ENCODE measurements around the gene WIPI1. TPM values are rescaled to one million over a fixed set of nuclear protein-coding genes. Genes with fewer than 3 reads are reported as not detected.

Gene WIPI1
- total RNA-seq, 1 experiment from 2014 or later = 0.43 TPM

GRCh38 chr17:68480885-68481284, 23.6 kb upstream of the WIPI1 start:
- ChIA-PET POLR2A (ENCODE audit: low non-redundant PET) (interaction anchor here (0.6 kb wide), 1 partner anchor 439 kb away, joined by 4 read pairs; no protein-coding TSS in a partner anchor), CTCF (no interaction called here)
- H3K4me1 ChIP-seq (ENCODE audit: insufficient read depth, low read length, poor library complexity, severe bottlenecking) = no peaks in the 10 kb centered on the region
- no peaks in the 10 kb centered on the region for H3K36me3 ChIP-seq (ENCODE audit: insufficient read depth, low read length, poor library complexity, severe bottlenecking)
- H3K9me3 ChIP-seq (ENCODE audit: low read depth, low read length, poor library complexity, severe bottlenecking) = no peaks in the 10 kb centered on the region
- no TSS peak for BruUV-seq (replicated peaks)
- intact Hi-C loops (cut with micrococcal nuclease; ENCODE audit: unreplicated experiment) = no loop called here
- no peak overlapping the region for H3K27ac ChIP-seq (ENCODE audit: low read depth, low read length, poor library complexity, severe bottlenecking)
- TF ChIP-seq EZH2 (IDR thresholded peaks at IDR 0.05; ENCODE audit: borderline replicate concordance, low read depth, low read length, poor library complexity, severe bottlenecking) (no peak), CTCF (conservative IDR thresholded peaks at IDR 0.05; ENCODE audit: low read depth, low read length) (no peak)
- peaks cover 19% of the 10 kb centered on the region for H3K27me3 ChIP-seq (replicated peaks; ENCODE audit: insufficient read depth, low read depth, low read length, poor library complexity)
- DNase-seq (ENCODE audit: low spot score) = no peak
- no peak overlapping the region for H3K4me3 ChIP-seq (ENCODE audit: low read depth, low read length, poor library complexity, severe bottlenecking)

- no peaks in the 10 kb centered on the region for H3K9me3 ChIP-seq (ENCODE audit: low read depth, low read length, poor library complexity, severe bottlenecking)
- intact Hi-C loops (cut with micrococcal nuclease; ENCODE audit: unreplicated experiment) = no loop called here
- POLR2A ChIA-PET (ENCODE audit: low non-redundant PET) = no interaction called here
- H3K27me3 ChIP-seq (replicated peaks; ENCODE audit: insufficient read depth, low read depth, low read length, poor library complexity) = no peaks in the 10 kb centered on the region
- H3K36me3 ChIP-seq (ENCODE audit: insufficient read depth, low read length, poor library complexity, severe bottlenecking) = no peaks in the 10 kb centered on the region
- no peak overlapping the region for H3K4me3 ChIP-seq (ENCODE audit: low read depth, low read length, poor library complexity, severe bottlenecking)
- DNase-seq (ENCODE audit: low spot score) = no peak
- no peak overlapping the region for H3K27ac ChIP-seq (ENCODE audit: low read depth, low read length, poor library complexity, severe bottlenecking)
- BruUV-seq (replicated peaks) = no TSS peak
- TF ChIP-seq CTCF (conservative IDR thresholded peaks at IDR 0.05; ENCODE audit: low read depth, low read length) (no peak), EZH2 (IDR thresholded peaks at IDR 0.05; ENCODE audit: borderline replicate concordance, low read depth, low read length, poor library complexity, severe bottlenecking) (no peak)
- H3K4me1 ChIP-seq (ENCODE audit: insufficient read depth, low read length, poor library complexity, severe bottlenecking) = no peaks in the 10 kb centered on the region
- CTCF ChIA-PET = no interaction called here
These were observed 13.7 kb upstream of the WIPI1 start for GRCh38 chr17:68470961-68471360.

GRCh38 chr17:68468788-68469187, 11.5 kb upstream of the WIPI1 start:
- no peaks in the 10 kb centered on the region for H3K36me3 ChIP-seq (ENCODE audit: insufficient read depth, low read length, poor library complexity, severe bottlenecking)
- no peaks in the 10 kb centered on the region for H3K27me3 ChIP-seq (replicated peaks; ENCODE audit: insufficient read depth, low read depth, low read length, poor library complexity)
- intact Hi-C loops (cut with micrococcal nuclease; ENCODE audit: unreplicated experiment) = loop anchor here (5.0 kb wide), 1 partner anchor 294 kb away; no protein-coding TSS in a partner anchor
- no TSS peak for BruUV-seq (replicated peaks)
- ChIA-PET POLR2A (ENCODE audit: low non-redundant PET) (interaction anchor here (0.6 to 0.7 kb wide), 2 partner anchors 11 to 1709 kb away, joined by 4 to 9 read pairs; no protein-coding TSS in a partner anchor), CTCF (interaction anchor here (0.6 kb wide), 1 partner anchor 1098 kb away, joined by 3 read pairs; no protein-coding TSS in a partner anchor)
- no peak overlapping the region for H3K4me3 ChIP-seq (ENCODE audit: low read depth, low read length, poor library complexity, severe bottlenecking)
- H3K9me3 ChIP-seq (ENCODE audit: low read depth, low read length, poor library complexity, severe bottlenecking) = no peaks in the 10 kb centered on the region
- TF ChIP-seq EZH2 (IDR thresholded peaks at IDR 0.05; ENCODE audit: borderline replicate concordance, low read depth, low read length, poor library complexity, severe bottlenecking) (no peak), CTCF (conservative IDR thresholded peaks at IDR 0.05; ENCODE audit: low read depth, low read length) (no peak)
- H3K27ac ChIP-seq (ENCODE audit: low read depth, low read length, poor library complexity, severe bottlenecking) = no peak overlapping the region
- no peak for DNase-seq (ENCODE audit: low spot score)
- H3K4me1 ChIP-seq (ENCODE audit: insufficient read depth, low read length, poor library complexity, severe bottlenecking) = no peaks in the 10 kb centered on the region

Data from A673 (cell line).